ENCODE data around the gene PAK5.
A peak's percentile ranks its signal among the peaks of the same experiment; 100 is the strongest.

PAK5 gene

DNA sequence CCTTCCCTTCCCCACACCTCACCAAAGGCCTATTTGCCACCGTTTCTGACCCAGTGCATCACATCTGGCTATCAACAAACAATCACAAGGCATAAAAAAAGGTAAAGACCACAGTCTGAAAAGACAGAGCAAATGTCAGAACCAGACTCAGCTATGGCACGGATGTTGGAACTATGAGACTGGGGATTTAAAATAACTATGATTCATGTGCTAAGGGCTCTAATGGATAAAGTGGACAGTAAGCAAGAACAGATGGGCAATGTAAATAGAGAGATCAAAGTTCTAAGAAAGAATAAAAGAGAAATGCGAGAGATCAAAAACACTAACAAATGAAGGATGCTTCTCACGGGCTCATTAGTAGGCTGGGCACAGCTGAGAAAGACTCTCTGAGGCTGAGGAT, 225.0 kb downstream of the PAK5 start:
- no peak for DNase-seq

DNA sequence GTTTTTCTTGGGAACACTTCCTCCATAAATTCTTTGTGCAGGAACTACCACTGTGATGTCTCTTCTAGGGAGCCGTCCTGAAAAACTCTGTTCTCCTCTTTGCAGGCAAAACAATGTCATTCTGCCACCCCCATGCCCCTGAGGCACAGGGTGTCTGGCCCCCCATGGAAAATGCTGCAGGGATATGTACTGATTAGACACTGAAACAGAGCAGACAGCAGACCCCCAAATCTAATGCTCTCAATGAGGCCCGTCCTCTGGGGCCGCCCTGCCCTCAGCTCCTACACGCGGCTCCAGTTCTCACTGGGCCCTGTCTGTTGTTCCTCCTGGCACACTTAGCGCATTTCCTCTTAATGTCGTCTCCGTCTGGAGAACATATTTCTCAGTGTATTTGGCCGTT, 227.0 kb downstream of the PAK5 start:
- DNase-seq = no peak

DNA sequence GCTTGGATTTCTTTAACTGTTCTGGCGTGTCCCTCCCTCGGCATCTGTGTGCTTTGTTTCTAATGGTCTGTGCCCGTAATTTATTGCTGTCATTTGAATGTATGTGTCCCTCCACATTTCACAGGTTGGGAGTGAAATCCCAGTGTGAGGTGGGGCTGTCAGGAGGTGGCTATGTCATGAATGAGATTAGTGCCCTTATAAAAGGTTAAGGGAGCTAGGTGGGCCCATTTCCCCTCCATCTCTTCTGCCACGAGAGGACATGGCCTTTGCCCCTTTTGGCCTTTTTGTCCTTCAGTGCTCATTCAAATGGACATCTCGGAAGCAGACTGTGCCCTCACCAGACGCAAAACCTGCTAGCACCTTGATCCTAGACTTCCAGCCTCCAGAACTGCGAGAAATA, 228.2 kb downstream of the PAK5 start:
- no peak for DNase-seq

DNA sequence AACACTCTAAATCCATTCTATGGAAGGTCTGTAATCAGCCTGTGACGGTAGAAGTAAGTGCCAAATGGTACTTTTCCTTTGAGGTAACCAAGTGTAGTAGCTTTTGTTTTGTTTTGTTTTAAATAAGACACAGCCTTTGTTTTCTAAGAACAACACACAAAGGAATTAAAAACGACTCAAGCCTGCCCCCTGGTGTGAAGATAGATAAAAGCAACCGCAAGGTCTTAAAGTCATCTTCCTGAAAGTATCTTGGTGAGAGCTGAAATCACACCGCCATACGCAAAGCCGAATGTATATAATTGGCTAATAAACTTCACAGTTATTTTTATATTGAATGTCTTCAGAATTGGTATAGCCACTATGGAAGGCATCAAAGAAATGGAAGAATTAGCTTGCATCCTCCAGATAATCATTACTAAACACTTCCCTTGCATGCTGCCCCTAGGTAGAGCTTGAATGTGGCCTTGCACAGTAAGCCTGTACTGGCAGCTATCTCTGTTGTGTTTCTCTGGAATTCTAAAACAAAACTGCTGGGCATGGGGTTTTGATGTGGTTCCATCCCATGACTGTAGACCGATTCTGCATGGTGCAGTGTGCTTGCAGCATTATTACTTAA, 228.9 kb downstream of the PAK5 start:
- peak; percentile 65 for DNase-seq

DNA sequence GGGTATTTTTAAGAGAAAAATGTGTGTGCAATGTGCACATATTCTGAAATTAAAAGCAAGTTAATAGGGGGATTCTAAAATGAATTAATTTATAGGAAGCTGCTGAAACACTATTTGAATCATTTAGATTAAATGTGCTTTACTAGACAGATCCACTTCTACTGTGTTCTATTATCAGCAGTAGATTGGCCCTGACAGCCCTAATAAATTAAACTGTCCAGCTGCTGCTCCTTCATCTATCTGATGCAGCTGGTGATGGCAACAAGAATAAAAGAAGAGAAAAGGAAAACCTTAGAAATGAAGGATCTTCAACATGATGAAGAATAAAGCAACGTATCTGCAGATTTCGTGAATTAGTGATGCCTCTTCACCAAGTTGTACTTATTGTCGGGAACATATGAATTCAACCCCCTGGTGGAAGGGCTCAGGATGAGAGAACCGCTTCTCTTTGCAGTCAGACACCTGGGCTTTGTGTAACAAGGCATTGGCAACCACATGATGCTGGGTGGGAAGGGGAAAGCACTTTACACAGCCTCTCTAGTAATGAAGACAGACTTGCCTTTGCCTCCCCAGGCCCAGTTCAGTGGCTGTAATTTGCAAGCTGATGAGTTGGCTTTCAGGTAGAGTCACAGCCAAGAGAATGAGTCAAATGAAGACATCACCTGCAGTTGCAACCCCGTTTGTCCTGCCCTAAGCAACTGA, 230.1 kb downstream of the PAK5 start:
- DNase-seq = peak; percentile 1

DNA sequence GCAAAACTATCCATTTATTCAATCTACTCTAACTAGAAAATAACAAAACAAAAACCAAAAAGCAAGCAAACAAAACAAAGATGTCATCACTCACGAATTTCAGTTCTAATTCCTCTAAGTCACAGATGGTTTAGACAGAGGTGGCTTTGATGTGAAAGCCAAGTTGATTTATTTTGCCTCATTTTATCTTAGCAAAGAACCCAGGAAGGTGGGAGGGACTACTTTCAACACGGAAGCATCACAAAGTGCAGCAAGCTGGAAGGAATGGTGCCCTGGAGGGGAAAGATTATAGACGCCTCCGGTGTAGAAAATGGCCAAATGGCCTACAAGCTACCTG, 236.1 kb downstream of the PAK5 start:
- DNase-seq = no peak

DNA sequence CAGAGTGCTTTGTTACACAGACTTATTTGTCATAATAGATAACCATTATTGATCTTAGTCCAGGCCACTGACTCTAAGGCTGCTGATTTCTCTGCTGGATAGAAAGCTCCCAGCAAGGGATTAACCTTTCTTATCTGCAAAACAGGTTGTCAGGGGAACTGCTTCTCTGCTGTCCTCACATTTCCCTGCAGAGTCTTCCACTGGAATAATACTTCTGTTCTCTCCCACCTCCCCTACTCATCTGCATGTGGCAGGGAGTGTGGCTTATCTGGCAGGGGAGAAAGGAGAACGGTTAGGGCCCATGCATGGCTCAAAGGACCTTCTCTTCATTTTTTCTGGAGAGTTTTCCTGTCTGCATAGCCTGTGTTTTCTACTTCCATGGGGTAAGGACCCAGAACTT, 238.3 kb downstream of the PAK5 start:
- no peak for DNase-seq

DNA sequence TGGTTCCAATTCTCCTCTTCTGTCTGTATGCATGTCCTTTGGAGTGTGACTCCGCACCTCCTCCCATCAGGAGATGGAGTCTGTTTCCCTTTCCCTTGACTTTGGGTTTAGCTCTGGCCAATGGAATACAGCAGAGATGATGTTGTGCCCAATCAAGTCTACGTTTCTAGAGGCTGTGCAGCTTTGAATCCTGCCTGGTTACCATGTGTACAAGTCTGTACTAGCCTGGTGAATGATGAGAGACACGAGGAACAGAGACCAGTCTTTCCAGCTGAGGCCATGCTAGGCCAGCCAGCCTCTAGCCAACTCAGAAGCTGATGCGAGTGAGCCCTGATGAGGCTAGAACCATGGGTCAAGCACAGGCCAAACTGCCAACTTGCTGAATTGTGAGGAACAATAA, 241.3 kb downstream of the PAK5 start:
- no peak for DNase-seq

DNA sequence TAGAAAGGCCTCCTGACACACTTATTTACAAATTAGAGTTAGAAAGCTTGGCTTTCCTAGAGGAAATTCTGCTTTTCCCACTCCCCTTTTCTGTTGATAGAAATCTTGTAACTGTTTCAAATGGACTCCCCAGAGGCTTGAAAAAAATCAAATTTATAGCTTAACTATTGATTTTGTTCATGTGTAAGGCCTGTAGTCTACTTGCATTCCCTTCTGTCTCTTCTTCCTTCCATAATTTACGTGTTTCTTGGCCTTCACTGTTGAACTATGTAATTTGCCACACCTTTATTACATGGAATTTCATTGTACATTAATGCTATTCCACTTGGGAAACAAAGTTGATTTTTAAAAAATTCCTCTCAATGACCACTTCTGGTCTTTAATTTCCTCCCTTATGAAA, 243.1 kb downstream of the PAK5 start:
- DNase-seq = no peak

DNA sequence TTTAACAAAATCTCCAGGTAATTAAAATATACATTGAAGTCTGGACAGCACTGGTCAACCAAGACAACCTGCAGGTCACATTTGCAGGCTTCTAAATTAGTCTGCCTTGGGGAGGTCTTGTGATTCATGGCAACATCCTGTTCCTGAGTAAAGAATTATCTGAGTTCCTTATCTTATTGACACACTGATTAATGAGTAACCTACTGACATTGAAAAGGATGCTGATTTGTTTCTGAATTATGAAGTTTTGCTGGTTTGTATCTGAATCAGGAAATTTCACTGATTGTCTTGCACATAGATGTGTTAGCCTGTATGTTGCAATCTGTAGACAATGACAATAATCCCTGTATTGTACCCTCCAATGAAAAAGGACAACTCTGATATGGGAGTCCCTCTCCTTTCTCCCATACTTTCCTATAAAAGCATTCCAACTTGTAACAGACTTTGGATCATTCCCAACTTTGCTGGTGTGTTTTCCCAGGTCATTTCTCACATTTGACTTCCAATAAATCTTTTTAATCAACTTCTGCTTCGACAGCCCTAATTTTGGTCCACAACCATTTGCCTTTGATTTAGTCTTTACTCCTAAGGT, 244.5 kb downstream of the PAK5 start:
- DNase-seq = no peak

DNA sequence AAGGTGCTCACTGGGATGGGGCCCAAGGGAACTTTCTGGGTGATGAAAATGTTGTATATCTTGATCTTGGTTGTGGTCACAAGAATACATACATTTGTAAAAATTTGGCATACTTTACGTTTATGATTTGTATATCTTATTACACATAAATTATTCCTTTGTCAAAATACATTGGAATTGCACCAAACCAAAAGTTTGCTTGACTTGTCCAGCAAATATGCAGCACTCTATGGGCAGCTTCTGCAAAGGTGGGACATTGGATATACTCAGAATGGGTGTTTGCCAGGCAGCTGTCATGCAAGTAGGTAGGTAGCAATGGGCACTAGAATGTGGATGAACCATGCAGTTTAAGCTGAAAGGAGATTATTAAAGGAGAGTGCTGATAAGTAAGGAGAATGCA, 246.5 kb downstream of the PAK5 start:
- no peak for DNase-seq

DNA sequence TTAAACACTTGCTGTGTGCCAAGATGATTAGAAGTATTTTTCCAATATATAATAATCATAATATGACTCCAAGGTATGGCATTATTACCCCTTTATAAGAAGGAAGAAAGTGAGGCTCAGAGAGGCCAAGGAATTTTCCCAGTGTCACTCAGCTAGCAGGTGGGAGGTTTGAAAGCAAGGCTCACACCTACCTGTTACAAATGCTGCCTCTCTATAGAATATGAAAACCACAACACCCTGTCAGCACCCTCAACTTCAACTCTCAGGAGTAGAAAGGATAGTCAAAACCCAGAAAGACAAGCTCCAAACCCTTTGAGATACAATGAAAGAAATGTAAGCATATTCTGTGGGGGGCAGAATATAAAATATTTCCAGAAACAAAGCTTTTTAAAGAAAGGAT, 247.8 kb downstream of the PAK5 start:
- DNase-seq = no peak

DNA sequence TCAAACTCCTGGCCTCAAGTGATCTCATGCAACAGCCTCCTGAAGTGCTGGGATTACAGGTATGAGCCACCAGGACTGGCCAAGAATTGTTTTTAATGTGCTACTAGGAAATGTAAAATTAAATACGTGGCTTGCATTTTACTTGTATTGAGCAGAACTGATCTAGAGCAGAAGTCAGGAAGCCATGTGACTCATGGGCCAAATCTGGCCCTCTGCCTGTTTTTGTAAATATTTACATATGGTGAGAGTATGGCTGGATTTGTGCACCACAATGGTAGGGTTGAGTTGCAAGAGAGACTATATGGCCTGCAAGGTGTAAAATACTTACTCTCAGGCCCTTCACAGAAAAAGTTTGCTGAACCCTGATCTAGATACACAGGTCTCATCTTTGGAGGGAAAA, 248.7 kb downstream of the PAK5 start:
- DNase-seq = no peak

DNA sequence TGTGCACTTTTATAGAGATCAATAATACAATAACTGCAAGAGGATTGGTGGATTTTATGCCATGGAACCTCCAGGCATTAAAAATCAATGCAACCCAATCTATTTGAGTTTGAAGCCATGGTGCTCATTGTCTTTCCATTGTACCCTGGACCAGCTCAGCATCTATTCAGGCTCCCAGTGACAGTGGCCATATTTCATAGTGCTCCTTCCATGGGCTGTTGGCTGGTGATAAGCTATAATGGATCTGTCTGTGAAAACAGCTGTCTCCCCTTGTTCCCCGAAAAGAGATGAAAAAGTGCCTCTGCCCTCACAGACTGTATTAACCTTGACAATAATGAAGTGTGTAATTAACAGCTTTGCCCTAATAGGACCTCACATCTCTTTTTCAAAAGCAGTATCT, 250.2 kb downstream of the PAK5 start:
- DNase-seq = no peak

DNA sequence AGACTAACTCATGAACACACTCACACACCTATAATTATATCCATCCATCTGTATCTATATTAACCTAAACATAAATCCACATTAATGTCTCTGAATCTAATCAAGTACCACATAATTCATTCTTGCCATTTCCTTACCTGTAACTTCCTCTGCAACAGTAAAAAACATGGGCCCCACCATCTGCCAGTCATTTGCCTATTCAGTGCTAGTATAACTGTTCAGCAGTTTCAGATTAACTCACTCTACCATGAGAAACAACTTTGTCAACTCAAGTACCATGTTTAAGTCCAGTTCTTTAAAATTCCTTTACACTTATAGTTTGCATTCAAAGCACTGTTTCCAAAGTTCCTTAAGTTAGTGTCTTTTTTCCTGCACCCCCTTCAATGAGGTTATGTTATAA, 255.7 kb downstream of the PAK5 start:
- no peak for DNase-seq

DNA sequence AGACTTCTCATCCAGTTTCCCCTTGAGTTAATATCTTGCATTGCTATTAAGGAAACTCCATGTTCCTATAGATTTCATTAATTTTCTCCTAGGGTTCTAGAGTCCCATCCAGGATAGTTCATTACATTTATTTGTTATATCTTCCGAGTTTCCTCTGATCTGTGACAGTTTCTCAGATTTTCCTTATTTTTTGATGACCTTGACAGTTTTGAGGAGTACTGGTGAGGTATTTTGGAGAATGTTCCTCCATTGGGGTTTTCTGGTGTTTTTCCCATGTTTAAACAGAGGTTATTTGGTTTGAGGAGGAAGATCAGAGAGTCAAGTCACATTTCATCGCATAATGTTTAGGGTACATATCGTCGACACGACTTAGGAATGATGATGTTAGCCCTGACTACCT, 256.7 kb downstream of the PAK5 start:
- no peak for DNase-seq

DNA sequence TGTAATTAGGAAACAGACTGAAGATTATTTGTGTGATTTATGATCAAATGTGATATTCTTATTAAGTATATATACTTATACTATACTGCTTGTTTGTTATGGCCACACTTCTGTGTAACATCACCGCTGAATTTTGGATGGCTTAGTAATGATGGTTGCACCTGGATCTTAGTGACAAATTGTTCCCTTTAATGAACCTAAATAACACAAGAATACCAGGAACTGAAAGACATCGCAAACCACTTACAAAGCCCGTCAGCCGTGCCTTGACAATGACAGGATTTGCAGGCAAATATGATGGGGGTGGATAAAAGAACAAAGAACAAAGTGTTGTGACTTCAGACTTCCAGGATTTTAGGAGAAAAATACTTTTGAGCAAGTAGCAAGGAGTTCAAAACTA, 257.4 kb downstream of the PAK5 start:
- no peak for DNase-seq

DNA sequence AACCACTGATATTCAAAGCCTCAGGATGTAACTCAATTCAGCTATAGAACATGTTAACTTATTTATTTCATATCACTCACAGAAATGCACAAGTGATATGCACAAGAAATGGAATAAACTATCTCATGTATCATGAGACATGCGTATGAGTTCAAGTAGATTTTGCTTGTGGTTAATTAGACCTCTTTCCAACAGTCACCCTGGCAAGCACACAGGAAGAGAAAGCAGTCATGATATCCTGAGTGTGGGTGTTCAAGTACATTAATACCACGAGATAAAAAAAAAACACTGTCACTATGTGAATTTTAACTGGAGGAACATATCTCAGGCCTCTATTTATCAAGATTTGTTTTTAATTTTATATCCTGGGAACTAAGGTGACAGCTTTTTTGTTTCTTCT, 260.3 kb downstream of the PAK5 start:
- no peak for DNase-seq

DNA sequence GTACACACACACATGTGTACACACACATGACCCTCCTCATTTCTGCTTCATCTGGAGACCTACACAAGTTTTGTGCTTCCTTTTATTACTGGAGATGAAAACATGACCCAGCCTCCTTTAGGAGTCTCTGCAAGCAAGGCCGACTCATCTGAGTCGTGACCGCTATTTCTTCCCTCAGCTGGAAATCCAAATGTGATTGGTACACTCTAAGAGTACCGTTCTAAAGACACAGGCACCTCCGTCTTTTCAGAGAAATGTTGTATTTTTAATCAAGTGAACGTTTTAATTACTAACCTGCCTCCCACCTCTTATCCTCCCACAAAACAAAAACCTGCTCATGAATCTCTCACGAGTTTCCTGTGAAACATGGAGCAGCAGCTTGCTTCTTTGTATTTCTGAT, 261.5 kb downstream of the PAK5 start:
- no peak for DNase-seq

DNA sequence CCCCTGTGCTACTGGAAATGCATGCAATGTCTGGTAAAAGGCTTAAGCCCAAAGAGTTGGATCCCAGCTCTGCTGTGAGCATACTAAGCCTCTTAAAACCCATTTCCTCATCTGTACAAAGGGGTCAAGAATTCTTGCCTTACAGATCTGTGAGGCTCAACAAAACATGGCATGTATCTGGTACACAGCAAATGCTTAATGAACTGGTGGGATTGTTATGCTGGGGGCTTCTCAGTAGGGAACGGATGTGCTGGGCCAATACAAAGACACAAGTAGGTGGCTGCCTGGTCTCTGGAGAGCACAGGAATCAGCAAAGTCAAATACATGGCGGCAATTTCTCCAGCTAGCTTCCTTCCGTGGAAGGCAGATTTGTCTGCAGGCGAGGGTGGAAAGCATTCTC, 262.2 kb downstream of the PAK5 start:
- no peak for DNase-seq

DNA sequence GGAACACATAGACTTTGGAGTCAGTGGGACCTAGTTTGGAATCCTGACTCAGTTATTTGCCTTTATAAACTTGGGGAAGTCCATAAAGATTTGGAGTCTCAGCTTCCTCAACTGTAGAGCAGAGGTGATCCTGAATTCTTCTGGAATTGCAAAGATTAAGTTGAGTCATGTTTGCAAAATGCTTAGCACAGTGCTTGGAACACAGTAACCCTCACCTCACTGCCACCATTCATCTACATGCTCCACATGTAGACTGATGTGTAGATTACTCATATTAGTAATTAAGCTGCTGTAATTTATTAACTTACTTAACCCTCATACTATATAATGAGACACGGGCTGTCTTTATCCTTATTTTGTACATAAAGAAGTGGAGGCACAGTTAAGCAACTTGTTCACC, 263.0 kb downstream of the PAK5 start:
- no peak for DNase-seq

DNA sequence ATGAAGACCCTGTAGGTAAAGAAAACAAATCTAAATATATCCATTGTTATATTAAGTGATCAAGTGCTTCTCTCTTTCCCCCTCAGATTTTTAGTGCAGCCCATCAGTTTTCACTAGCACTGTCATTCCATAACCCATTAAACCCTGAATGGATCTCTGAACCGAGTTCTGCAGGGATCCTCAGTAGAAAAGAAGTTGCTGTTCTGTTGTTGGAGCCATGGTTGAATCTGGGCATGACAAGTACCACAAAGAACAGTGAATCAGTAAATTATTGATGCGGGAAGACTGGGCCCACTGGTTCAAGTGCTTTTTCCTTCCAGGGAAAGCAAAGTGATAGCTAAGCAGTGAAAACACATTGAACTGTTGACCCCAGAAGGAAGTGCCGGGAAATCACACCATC, 264.1 kb downstream of the PAK5 start:
- DNase-seq = no peak

DNA sequence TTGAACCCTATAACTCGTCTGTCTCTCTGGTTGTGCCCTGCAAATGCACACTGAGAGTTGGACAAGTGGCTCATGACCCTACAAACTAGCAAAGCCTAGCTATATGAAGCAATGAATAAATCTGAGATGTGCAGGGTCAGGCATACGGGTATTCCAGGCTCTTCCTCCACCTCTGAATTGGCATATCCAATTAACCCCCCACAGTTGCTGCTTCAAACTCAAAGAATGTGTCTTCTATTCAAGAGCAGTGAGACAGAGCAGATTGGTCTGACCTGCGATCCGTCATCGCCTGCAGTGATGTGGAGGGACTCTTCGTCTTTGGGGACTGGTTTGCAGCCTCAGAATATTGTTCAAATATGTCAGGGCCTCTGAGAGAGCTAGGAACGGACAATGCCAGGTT, 264.7 kb downstream of the PAK5 start:
- DNase-seq = no peak

DNA sequence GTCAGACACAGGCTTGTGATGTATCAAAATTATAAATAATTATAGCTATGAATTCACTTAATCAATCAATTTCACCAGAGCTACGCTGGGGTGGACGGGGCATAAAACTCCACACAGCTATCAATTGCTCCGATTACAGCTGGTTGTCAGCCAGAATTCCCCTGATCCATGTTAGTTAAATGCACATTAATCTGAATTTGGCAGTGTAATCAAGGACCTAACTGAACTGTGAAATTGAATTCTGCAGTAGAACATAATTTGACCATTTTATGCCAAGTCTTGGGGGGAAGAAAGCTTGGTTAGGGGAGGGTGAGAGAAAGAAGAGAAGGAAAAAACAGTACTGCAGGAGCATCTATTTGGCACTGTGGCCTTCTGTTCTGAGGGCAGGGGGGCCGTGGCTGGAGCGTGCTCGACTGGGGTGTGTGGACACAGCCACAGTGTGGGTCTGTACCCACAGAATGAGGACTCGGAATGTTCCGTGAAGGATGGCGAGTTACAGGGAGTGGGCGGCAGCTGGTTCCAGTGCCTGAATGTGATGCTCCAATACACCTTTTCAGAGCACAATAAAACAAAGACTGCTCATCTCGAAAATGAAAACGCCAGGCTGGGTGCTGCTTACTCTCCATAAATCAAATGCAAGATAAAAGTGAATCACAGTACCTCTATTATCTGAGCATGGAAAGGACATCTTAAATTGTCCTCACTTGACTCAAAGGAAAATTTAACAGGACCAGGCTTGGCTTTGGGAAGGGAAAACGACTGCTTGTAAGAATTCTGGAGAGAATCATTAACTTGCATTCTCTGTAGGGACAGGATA, 265.3 kb downstream of the PAK5 start:
- no peak for DNase-seq
